PC-9 (cell line): ENCODE data around the gene ZNF75A.

ENCODE experiments used
- CTCF ChIP-seq: fragments of 200-600 bp; sonication (generic); conservative IDR thresholded peaks from 2 replicates; pipeline ENCODE4 v1.6.1; 2017; ENCODE audit warnings: mixed run types, antibody characterized with exemption, mild to moderate bottlenecking, moderate library complexity
- EZH2 ChIP-seq: fragments of 200-600 bp; sonication (generic); IDR thresholded peaks from 2 replicates; pipeline ENCODE4 v1.8.0; 2017; ENCODE audit warnings: antibody characterized with exemption, low read depth

- TF ChIP-seq CTCF = no peak
- no peak for TF ChIP-seq EZH2
These were observed 23.1 kb upstream of the ZNF75A start for GRCh38 chr16:3282103-3282729.
